GM19324 (cell line): Measurements from ENCODE around the gene PCDHGB6.
A peak's percentile ranks its signal among the peaks of the same experiment; 100 is the strongest.
"Not testable (repeated sequence)": the region's sequence is repeated elsewhere in the genome, so short reads cannot be mapped to it uniquely, and the experiment has no call there.

ENCODE experiments used
- ATAC-seq: cut with Tn5 transposase; IDR thresholded peaks from one replicate; pipeline ENCODE4 v1.9.1; 2021; ENCODE audit warnings: mild to moderate bottlenecking, moderate library complexity; ENCODE audit not compliant: unreplicated experiment, low FRiP score

Gene PCDHGB6

GRCh38 chr5:141387557-141388311 lies 20.1 kb upstream of the PCDHGB6 start, which contains the start of gene PCDHGB4:
PCDHGB4 (plus strand) TSS chr5:141387698; CDS start chr5:141387885, 187 bp downstream.
- ATAC-seq, result not testable (repeated sequence)

DNA sequence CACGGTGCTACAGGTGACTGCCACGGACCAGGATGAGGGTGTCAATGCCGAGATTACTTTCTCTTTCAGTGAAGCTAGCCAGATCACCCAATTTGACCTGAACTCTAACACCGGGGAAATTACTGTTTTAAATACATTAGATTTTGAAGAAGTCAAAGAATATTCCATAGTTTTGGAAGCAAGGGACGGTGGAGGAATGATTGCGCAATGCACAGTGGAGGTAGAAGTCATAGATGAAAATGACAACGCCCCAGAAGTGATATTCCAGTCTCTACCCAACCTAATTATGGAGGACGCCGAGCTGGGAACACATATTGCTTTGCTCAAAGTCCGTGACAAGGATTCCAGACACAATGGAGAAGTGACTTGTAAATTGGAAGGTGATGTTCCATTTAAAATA lies 19.2 kb upstream of the PCDHGB6 start:
- no peak for ATAC-seq

DNA sequence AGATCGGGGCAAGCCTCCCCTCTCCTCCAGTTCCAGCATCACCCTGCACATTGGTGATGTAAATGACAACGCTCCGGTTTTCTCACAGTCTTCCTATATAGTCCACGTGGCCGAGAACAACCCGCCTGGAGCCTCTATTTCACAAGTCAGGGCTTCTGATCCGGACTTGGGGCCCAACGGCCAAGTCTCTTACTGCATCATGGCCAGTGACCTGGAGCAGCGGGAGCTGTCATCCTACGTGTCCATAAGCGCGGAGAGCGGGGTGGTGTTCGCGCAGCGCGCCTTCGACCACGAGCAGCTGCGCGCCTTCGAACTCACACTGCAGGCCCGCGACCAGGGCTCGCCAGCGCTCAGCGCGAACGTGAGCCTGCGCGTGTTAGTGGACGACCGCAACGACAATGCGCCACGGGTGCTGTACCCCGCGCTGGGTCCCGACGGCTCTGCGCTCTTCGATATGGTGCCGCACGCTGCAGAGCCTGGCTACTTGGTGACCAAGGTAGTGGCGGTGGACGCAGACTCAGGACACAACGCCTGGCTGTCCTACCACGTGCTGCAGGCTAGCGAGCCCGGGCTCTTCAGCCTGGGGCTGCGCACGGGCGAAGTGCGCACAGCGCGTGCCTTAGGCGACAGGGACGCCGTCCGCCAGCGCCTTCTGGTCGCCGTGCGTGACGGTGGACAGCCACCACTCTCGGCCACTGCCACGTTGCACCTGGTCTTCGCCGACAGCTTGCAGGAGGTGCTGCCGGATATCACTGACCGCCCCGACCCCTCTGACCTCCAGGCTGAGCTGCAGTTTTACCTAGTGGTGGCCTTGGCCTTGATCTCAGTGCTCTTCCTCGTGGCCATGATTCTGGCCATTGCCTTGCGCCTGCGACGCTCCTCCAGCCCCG lies 18.4 kb upstream of the PCDHGB6 start:
- ATAC-seq, result no peak

DNA sequence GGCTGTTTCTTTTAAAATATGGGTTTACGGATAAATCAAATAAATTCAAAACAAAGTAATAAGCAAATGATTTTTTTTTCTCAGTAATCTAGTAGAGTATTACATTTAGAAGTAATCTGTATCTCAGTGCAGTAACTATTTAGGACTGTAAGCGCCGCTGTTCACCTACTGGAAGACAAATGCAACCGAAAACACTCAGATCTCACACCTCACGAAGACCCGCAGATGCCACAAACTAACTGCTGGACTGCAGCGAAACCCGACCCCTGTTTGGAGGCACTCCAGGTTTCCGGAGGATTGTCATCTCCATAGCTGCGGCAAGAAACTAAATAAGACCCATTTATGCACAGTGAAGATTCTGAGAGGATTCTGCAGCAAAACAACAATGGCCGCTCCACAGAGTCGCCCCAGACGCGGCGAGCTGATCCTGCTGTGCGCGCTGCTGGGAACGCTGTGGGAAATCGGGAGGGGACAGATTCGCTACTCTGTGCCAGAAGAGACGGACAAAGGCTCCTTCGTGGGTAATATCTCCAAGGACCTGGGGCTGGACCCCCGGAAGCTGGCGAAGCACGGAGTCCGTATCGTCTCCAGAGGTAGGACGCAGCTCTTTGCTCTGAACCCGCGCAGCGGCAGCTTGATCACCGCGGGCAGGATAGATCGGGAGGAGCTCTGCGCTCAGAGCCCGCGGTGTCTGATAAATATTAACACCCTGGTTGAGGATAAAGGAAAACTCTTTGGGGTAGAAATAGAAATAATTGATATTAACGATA lies 15.2 kb upstream of the PCDHGB6 start, which contains the start of gene PCDHGA8:
Gene PCDHGA8, plus strand, starts transcription at position 205 of the 770 bp plus-strand sequence. Its CDS starts 181 bp downstream, at position 386.
- ATAC-seq, result no peak

GRCh38 chr5:141393267-141393666 lies 14.6 kb upstream of the PCDHGB6 start:
- no peak for ATAC-seq

- not testable (repeated sequence) for ATAC-seq
These were observed 13.2 kb upstream of the PCDHGB6 start for GRCh38 chr5:141394401-141395187.

- ATAC-seq, result not testable (repeated sequence)
These were observed 9.9 kb upstream of the PCDHGB6 start, which contains the start of gene PCDHGB5 for GRCh38 chr5:141397756-141398551. PCDHGB5 (plus strand) TSS chr5:141397947; CDS start chr5:141398128, 181 bp downstream.

GRCh38 chr5:141398608-141399007 lies 9.2 kb upstream of the PCDHGB6 start:
- ATAC-seq, result no peak

GRCh38 chr5:141399555-141400258 lies 8.1 kb upstream of the PCDHGB6 start:
- no peak for ATAC-seq

- no peak for ATAC-seq
These were observed 5.1 kb upstream of the PCDHGB6 start, which contains the start of gene PCDHGA9 for GRCh38 chr5:141402553-141403243. PCDHGA9 (plus strand) TSS chr5:141402778; CDS start chr5:141402953, 175 bp downstream.

DNA sequence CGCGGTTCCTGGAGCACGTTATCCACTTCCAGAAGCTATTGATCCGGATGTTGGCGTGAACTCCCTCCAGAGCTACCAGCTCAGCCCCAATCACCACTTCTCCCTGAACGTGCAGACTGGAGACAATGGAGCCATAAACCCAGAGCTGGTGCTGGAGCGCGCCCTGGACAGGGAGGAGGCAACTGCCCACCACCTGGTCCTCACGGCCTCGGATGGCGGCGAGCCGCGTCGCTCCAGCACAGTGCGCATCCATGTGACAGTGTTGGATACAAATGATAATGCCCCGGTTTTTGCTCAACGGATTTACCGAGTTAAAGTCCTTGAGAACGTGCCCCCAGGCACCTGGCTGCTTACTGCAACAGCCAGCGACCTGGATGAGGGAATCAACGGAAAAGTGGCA lies 4.4 kb upstream of the PCDHGB6 start:
- ATAC-seq, result no peak

- ATAC-seq, result no peak
These were observed 1.9 kb downstream of the PCDHGB6 start for GRCh38 chr5:141409598-141410306.

GRCh38 chr5:141411575-141411974 lies 3.8 kb downstream of the PCDHGB6 start:
- no peak for ATAC-seq

DNA sequence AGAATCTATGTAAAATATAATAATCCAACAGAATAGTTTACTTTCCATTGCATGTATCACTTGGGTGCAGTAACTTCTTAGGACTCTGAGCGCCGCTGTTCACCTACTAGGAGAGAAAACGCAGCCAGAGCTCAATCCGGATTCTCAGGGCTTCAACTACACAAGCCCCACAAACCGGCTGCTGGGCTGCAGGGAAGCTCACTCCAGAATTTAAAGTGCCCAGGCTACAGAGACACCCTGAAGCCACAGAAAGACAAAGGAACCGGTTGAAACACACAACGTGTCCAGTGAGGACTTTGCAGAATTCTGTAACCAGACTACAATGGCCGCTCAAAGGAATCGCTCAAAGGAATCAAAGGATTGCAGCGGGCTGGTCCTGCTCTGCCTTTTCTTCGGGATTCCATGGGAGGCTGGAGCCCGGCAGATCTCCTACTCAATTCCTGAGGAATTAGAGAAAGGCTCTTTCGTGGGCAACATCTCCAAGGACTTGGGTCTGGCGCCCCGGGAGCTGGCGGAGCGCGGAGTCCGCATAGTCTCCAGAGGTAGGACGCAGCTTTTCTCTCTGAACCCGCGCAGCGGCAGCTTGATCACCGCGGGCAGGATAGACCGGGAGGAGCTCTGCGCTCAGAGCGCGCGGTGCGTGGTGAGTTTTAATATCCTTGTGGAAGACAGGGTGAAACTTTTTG lies 5.2 kb downstream of the PCDHGB6 start, which contains the start of gene PCDHGA10:
Gene PCDHGA10, plus strand, starts transcription at position 134 of the 686 bp plus-strand sequence. Its CDS starts 189 bp downstream, at position 323.
- peak; percentile 64 for ATAC-seq

GRCh38 chr5:141413540-141414069 lies 5.8 kb downstream of the PCDHGB6 start:
- ATAC-seq, result no peak
